HepG2 (cell line): Measurements from ENCODE around the gene HCFC1. TPM values are rescaled to one million over a fixed set of nuclear protein-coding genes. Genes with fewer than 3 reads are reported as not detected.
A peak's percentile ranks its signal among the peaks of the same experiment; 100 is the strongest.

Experiments used
- AGO2 ChIP-seq: fragments of 200-400 bp; formaldehyde crosslinking; optimal IDR thresholded peaks from 2 replicates; pipeline ENCODE3; 2017; ENCODE audit warnings: mild to moderate bottlenecking, low read depth, low read length, moderate library complexity
- BATF2 ChIP-seq: sonication (generic); formaldehyde crosslinking; IDR thresholded peaks from 2 replicates; pipeline ENCODE4 v1.8.0; 2022; ENCODE audit warnings: mild to moderate bottlenecking, missing genetic modification reagents, moderate library complexity
- CBX1 ChIP-seq: IDR thresholded peaks from one replicate; pipeline ENCODE4 v1.6.1; 2016; ENCODE audit warnings: antibody characterized with exemption, low read depth
- DMAP1 ChIP-seq: IDR thresholded peaks from 2 replicates; pipeline ENCODE4 v1.6.1; 2016
- EP300 ChIP-seq, 3 experiments: sonication (generic) in 1 of 3; formaldehyde crosslinking in 1 of 3; IDR thresholded peaks; 2 replicates each; pipeline versions ENCODE4 v1.5.1 to v1.6.1; 2011 to 2020; ENCODE audit warnings: low read depth in 2 of 3, low read length in 2 of 3, borderline replicate concordance in 1 of 3, improper control_type of control experiment in 1 of 3, mild to moderate bottlenecking in 1 of 3, missing genetic modification reagents in 1 of 3, moderate library complexity in 1 of 3
- HNF4G ChIP-seq, 2 experiments: sonication (generic) in 1 of 2; formaldehyde crosslinking in 1 of 2; IDR thresholded peaks; 2 replicates each; pipeline versions ENCODE4 v1.4.0 to v1.6.1; 2011 to 2020; ENCODE audit warnings: borderline replicate concordance in 2 of 2, low read depth in 2 of 2, mild to moderate bottlenecking in 2 of 2, low read length in 1 of 2, missing genetic modification reagents in 1 of 2, moderate library complexity in 1 of 2
- KDM5A ChIP-seq: fragments of 200-600 bp; sonication (generic); IDR thresholded peaks from 2 replicates; pipeline ENCODE4 v1.7.0; 2018; ENCODE audit warnings: antibody characterized with exemption, mild to moderate bottlenecking, low read length, borderline replicate concordance
- MBD4 ChIP-seq: IDR thresholded peaks from 2 replicates; pipeline ENCODE4 v1.6.1; 2012; ENCODE audit warnings: low read length, inconsistent platforms, borderline replicate concordance
- NONO ChIP-seq, 2 experiments: fragments of 450-650 bp in 1 of 2; sonication (generic) in 1 of 2; formaldehyde crosslinking in 1 of 2; IDR thresholded peaks in 1 of 2; conservative IDR thresholded peaks in 1 of 2; 2 replicates each; pipeline versions ENCODE4 v1.6.1 to v1.8.0; 2017 to 2022; ENCODE audit warnings: mild to moderate bottlenecking in 1 of 2, missing genetic modification reagents in 1 of 2, moderate library complexity in 1 of 2
- RBM22 ChIP-seq: fragments of 200-400 bp; formaldehyde crosslinking; optimal IDR thresholded peaks from 2 replicates; pipeline ENCODE3; 2017; ENCODE audit warnings: mild to moderate bottlenecking, low read length, moderate library complexity
- SNAPC2 ChIP-seq: sonication (generic); formaldehyde crosslinking; IDR thresholded peaks from 2 replicates; pipeline ENCODE4 v1.8.1; 2022; ENCODE audit warnings: mild to moderate bottlenecking, missing genetic modification reagents
- ZNF18 ChIP-seq: sonication (generic); formaldehyde crosslinking; IDR thresholded peaks from 2 replicates; pipeline ENCODE4 v1.8.0; 2022; ENCODE audit warnings: mild to moderate bottlenecking, missing genetic modification reagents; ENCODE audit not compliant: insufficient replicate concordance
- ZNF343 ChIP-seq: sonication (generic); formaldehyde crosslinking; IDR thresholded peaks from 2 replicates; pipeline ENCODE4 v1.4.0; 2020; ENCODE audit warnings: mild to moderate bottlenecking, missing genetic modification reagents
- ZNF687 ChIP-seq: sonication (generic); formaldehyde crosslinking; IDR thresholded peaks from 2 replicates; pipeline ENCODE4 v1.5.1; 2020; ENCODE audit warnings: mild to moderate bottlenecking, missing genetic modification reagents, moderate library complexity
- polyA plus RNA-seq, 8 experiments: library from polyadenylated mRNA; depleted of rRNA in 3 of 8; stranded (reverse) in 7 of 8; unstranded in 1 of 8; fragments of >200 nt; fragmentation: Illumina TruSeq in 4 of 8; extraction: Trizol in 4 of 8; gene quantifications; 2 replicates each; pipeline versions ENCODE4 v1.2.1 to v1.2.3, GENCODE V29; 2011 to 2016; ENCODE audit warnings: low read depth in 4 of 8, missing spikeins in 1 of 8, mixed read lengths in 1 of 8; ENCODE audit not compliant: insufficient read depth in 1 of 8
- total RNA-seq, 5 experiments: library from RNA; depleted of rRNA; stranded (reverse); fragments of >200 nt; fragmentation: Illumina TruSeq; extraction: Trizol; gene quantifications; 2 replicates each; pipeline ENCODE4 v1.2.3, GENCODE V29; 2016; ENCODE audit warnings: low read depth in 1 of 5
- TF ChIP-seq, protein P1 (sequence below): sonication (generic); formaldehyde crosslinking; IDR thresholded peaks from 2 replicates; pipeline ENCODE4 v1.4.0; 2020; ENCODE audit warnings: missing genetic modification reagents, borderline replicate concordance
- TF ChIP-seq, protein P2 (sequence below): sonication (generic); formaldehyde crosslinking; IDR thresholded peaks from 2 replicates; pipeline ENCODE4 v1.4.0; 2020; ENCODE audit warnings: missing genetic modification reagents, borderline replicate concordance

Gene HCFC1
- total and polyA plus RNA-seq, 2 of the 13 experiments (the other 11 are each of a cell fraction or from before 2014, with no cell fraction given), result 5.8 to 17.8 TPM

- TF ChIP-seq, protein P1, sequence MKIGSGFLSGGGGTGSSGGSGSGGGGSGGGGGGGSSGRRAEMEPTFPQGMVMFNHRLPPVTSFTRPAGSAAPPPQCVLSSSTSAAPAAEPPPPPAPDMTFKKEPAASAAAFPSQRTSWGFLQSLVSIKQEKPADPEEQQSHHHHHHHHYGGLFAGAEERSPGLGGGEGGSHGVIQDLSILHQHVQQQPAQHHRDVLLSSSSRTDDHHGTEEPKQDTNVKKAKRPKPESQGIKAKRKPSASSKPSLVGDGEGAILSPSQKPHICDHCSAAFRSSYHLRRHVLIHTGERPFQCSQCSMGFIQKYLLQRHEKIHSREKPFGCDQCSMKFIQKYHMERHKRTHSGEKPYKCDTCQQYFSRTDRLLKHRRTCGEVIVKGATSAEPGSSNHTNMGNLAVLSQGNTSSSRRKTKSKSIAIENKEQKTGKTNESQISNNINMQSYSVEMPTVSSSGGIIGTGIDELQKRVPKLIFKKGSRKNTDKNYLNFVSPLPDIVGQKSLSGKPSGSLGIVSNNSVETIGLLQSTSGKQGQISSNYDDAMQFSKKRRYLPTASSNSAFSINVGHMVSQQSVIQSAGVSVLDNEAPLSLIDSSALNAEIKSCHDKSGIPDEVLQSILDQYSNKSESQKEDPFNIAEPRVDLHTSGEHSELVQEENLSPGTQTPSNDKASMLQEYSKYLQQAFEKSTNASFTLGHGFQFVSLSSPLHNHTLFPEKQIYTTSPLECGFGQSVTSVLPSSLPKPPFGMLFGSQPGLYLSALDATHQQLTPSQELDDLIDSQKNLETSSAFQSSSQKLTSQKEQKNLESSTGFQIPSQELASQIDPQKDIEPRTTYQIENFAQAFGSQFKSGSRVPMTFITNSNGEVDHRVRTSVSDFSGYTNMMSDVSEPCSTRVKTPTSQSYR (CRISPR knock-in tag), result peak; percentile 89
- TF ChIP-seq HNF4G (IDR thresholded peaks at IDR 0.05; ENCODE audit: borderline replicate concordance, low read depth, low read length) (peak; percentile 29; the same call in 1 of the 2 replicates), HNF4G (CRISPR knock-in tag; IDR thresholded peaks at IDR 0.05; ENCODE audit: borderline replicate concordance, low read depth) (no peak), RBM22 (peak; percentile 36), ZNF18 (CRISPR knock-in tag) (no peak), ZNF687 (CRISPR knock-in tag) (peak; percentile 67), NONO (IDR thresholded peaks at IDR 0.05) (no peak), NONO (CRISPR knock-in tag; conservative IDR thresholded peaks at IDR 0.05) (peak; percentile 14; the same call in 1 of the 2 replicates), ZNF343 (CRISPR knock-in tag) (no peak), BATF2 (CRISPR knock-in tag) (no peak), MBD4 (no peak), SNAPC2 (no peak), AGO2 (peak; percentile 60), CBX1 (no peak), EP300 (IDR thresholded peaks at IDR 0.05; ENCODE audit: low read depth in 2 of 2, low read length in 2 of 2) (peak in 1 of 2 experiments; percentile 41; a peak in 1 of 4 replicates), EP300 (CRISPR knock-in tag; IDR thresholded peaks at IDR 0.05; ENCODE audit: borderline replicate concordance) (0 out of 2 replicates have a peak, but pooled peaks have one; percentile 34), KDM5A (no peak), DMAP1 (0 out of 2 replicates have a peak, but pooled peaks have one; percentile 34)
- TF ChIP-seq, protein P2, sequence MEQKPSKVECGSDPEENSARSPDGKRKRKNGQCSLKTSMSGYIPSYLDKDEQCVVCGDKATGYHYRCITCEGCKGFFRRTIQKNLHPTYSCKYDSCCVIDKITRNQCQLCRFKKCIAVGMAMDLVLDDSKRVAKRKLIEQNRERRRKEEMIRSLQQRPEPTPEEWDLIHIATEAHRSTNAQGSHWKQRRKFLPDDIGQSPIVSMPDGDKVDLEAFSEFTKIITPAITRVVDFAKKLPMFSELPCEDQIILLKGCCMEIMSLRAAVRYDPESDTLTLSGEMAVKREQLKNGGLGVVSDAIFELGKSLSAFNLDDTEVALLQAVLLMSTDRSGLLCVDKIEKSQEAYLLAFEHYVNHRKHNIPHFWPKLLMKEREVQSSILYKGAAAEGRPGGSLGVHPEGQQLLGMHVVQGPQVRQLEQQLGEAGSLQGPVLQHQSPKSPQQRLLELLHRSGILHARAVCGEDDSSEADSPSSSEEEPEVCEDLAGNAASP, result peak; percentile 47; the same call in 1 of the 2 replicates
These were observed 40.8 kb upstream of the HCFC1 start (continued) for GRCh38 chrX:154012336-154012991.
